Adrenal gland (tissue), 12 donors: ENCODE results near the gene PDYN. TPM values are rescaled to one million over a fixed set of nuclear protein-coding genes. Genes with fewer than 3 reads are reported as not detected.

Experiments
- DNase-seq, 7 donors: peaks; one replicate each; pipeline ENCODE4 v3.0.0-alpha.2; 2019 to 2020
- H3K27ac ChIP-seq, 5 donors: fragments of 200-600 bp; sonication (generic) in 4 of 5; 1 replicate in 3 of 5; 2 replicates in 2 of 5; pipeline versions ENCODE4 v1.5.1 to v1.8.0; 2016 to 2020; ENCODE audit warnings: mild to moderate bottlenecking in 1 of 5
- H3K27me3 ChIP-seq: fragments of 200-600 bp; 2 replicates; pipeline ENCODE4 v1.8.0; 2021
- H3K36me3 ChIP-seq, 2 donors: fragments of 200-600 bp; replicated peaks in 1 of 2; 1 replicate in 1 of 2; 2 replicates in 1 of 2; pipeline versions ENCODE4 v1.5.1 to v1.8.0; 2018 to 2022
- H3K4me1 ChIP-seq, 2 donors: fragments of 200-600 bp; replicated peaks in 1 of 2; 1 replicate in 1 of 2; 2 replicates in 1 of 2; pipeline versions ENCODE4 v1.5.1 to v1.8.0; 2018 to 2021
- H3K4me3 ChIP-seq, 4 donors: fragments of 200-600 bp; sonication (generic) in 3 of 4; one replicate each; pipeline ENCODE4 v1.5.1; 2016 to 2018
- H3K9me3 ChIP-seq, 3 donors: fragments of 200-600 bp; sonication (generic) in 1 of 3; replicated peaks in 1 of 3; 1 replicate in 2 of 3; 2 replicates in 1 of 3; pipeline versions ENCODE4 v1.5.1 to v1.8.0; 2016 to 2021
- POLR2A ChIP-seq, 2 donors: fragments of 450-650 bp; IDR thresholded peaks; one replicate each; pipeline ENCODE4 v1.6.1; 2017; ENCODE audit warnings: antibody characterized with exemption in 2 of 2, mild to moderate bottlenecking in 2 of 2, moderate library complexity in 1 of 2
- WGBS, 4 donors: extraction: QIAGEN DNeasy Blood & Tissue Kit in 2 of 4; methylation state at CpG; one replicate each; pipeline versions ENCODE4 v1.1.5 to v1.1.7; 2013 to 2017; 5-methylcytosine and 5-hydroxymethylcytosine counted together
- intact Hi-C, 2 donors: fragments of 100-400 bp; cut with DNase I; formaldehyde crosslinking; loops; one replicate each; pipeline versions ENCODE4 v1.14.1 to v1.15.0; 2022 to 2023
- polyA plus RNA-seq, 3 donors: library from polyadenylated mRNA; stranded (reverse); fragments of 200-250 nt in 2 of 3; fragments of 350-450 nt in 1 of 3; fragmentation: Illumina TruSeq in 1 of 3; extraction: RNeasy Lipid Tissue Mini Kit (QIAGEN cat#74804) in 1 of 3; gene quantifications; one replicate each; pipeline ENCODE4 v1.2.3, GENCODE V29; 2013 to 2014
- total RNA-seq, 9 donors: library from RNA; depleted of rRNA in 4 of 9; stranded (reverse); fragments of >200 nt in 4 of 9; fragments of 120-200 nt in 1 of 9; fragmentation: NEBNext Ultra II Directional in 1 of 9; extraction: Animal tissue kit (Norgen Biotek cat#: 25700) in 1 of 9; gene quantifications; one replicate each; pipeline versions ENCODE4 v1.1.0 to v1.2.4, GENCODE V29; 2013 to 2023
- TF ChIP-seq, protein P1 (sequence below), 6 experiments: fragments of 450-650 bp in 4 of 6; fragments of 200-600 bp in 2 of 6; sonication (generic) in 1 of 6; IDR thresholded peaks; 1 replicate in 5 of 6; 2 replicates in 1 of 6; pipeline versions ENCODE4 v1.5.1 to v1.8.0; 2016 to 2021; ENCODE audit warnings: antibody characterized with exemption in 6 of 6, mild to moderate bottlenecking in 2 of 6, moderate library complexity in 1 of 6
- donor health status: healthy with polysubstance abuse.
- donor health status: Bipolar disorder and iron deficiency.
- donor health status: DM: yes; HTN: yes; CAD: no.
- donor health status: DM: no; HTN: no; CAD: no.
- donor health status: DM: no; HTN: no; CAD: no.
- donor health status: DM: yes; HTN: yes; CAD: no.

The PDYN gene
- total and polyA plus RNA-seq, 12 donors, result not detected

DNA sequence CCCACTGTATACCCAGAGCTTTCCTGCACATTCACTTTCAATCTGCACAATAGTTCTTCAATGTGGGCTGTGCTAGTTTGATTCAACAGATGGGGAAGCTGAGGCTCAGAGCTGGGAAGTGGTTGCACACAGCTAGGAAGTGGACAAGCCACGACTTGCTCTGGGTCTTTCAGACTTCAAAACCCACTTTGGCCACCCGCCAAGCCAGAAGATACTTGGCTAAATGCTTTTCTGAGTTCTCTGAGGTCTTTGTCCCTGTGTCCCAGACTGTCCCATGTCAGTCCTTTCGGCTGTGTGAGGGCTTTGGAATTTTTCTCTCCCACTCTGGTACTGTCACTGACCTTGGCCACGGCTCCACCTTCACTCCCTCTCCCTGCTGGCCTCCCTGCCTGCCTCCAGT lies 10.6 kb downstream of the PDYN start:
- Histone ChIP-seq H3K4me1 (no peaks in the 10 kb centered on the region), H3K27ac (no peak overlapping the region), H3K27me3 (peaks cover 5% of the 10 kb centered on the region), H3K9me3 (no peaks in the 10 kb centered on the region), H3K4me3 (no peak overlapping the region), H3K36me3 (no peaks in the 10 kb centered on the region)
- WGBS, 4 donors, result 38 to 45% (median 43%) methylated on average over 4 of the region's 4 CpGs
- no peak for TF ChIP-seq POLR2A (IDR thresholded peaks at IDR 0.05)
- TF ChIP-seq, protein P1, sequence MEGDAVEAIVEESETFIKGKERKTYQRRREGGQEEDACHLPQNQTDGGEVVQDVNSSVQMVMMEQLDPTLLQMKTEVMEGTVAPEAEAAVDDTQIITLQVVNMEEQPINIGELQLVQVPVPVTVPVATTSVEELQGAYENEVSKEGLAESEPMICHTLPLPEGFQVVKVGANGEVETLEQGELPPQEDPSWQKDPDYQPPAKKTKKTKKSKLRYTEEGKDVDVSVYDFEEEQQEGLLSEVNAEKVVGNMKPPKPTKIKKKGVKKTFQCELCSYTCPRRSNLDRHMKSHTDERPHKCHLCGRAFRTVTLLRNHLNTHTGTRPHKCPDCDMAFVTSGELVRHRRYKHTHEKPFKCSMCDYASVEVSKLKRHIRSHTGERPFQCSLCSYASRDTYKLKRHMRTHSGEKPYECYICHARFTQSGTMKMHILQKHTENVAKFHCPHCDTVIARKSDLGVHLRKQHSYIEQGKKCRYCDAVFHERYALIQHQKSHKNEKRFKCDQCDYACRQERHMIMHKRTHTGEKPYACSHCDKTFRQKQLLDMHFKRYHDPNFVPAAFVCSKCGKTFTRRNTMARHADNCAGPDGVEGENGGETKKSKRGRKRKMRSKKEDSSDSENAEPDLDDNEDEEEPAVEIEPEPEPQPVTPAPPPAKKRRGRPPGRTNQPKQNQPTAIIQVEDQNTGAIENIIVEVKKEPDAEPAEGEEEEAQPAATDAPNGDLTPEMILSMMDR (IDR thresholded peaks at IDR 0.05), result no peak
- DNase-seq, result peak in 2 of 7 donors; percentile 16 to 54
- intact Hi-C loops, result no loop called here

GRCh38 chr20:1982686-1983085 lies 11.2 kb downstream of the PDYN start:
- H3K27ac ChIP-seq, result no peak overlapping the region
- intact Hi-C loops, result no loop called here
- H3K4me3 ChIP-seq, result no peak overlapping the region
- H3K9me3 ChIP-seq, result no peaks in the 10 kb centered on the region
- no peaks in the 10 kb centered on the region for H3K36me3 ChIP-seq
- 76 to 88% (median 85%) methylated on average over 1 to 5 of the region's 5 CpGs for WGBS, 4 donors
- H3K27me3 ChIP-seq, result peaks cover 5% of the 10 kb centered on the region
- no peaks in the 10 kb centered on the region for H3K4me1 ChIP-seq
- DNase-seq, result no peak
- TF ChIP-seq POLR2A (IDR thresholded peaks at IDR 0.05), result no peak
- TF ChIP-seq, protein P1 (IDR thresholded peaks at IDR 0.05), result no peak

DNA sequence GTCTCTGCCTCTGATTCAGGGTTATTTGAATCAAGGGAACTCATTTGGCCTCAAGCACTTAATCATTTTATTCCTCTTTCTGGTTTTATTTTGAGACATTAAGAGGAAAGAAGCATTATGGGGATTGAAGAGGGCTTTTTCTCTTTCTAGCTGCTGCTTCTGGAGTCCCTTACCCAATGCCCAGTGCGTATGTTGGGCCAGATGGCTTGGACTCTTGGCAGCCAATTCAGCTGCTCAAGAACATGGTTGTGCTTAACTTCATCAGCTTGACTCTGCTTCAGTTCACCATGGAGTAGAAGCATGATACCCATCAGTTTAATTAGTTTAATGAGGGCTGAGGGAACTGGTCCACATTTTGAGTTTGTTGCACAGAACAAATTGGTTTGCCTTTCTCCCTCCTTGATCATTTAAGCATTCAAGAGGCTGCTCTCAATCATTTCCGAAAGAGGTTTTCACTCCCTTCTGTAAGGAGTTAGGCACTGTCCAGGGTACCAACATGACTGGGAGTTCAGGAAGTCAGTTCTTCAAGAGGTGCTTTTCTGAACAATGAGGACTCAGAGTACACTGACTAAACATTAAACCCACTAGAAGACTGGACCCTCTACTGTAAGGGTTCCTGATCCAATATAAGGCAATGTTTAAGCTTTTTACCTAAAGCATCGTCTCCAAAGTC lies 14.6 kb downstream of the PDYN start:
- Histone ChIP-seq H3K27ac (no peak overlapping the region), H3K27me3 (peaks cover 11% of the 10 kb centered on the region), H3K4me3 (no peak overlapping the region), H3K36me3 (no peaks in the 10 kb centered on the region), H3K4me1 (no peaks in the 10 kb centered on the region), H3K9me3 (no peaks in the 10 kb centered on the region)
- no peak for DNase-seq
- WGBS, 4 donors, result 30 to 54% (median 41%) methylated on average over 3 of the region's 3 CpGs
- intact Hi-C loops, result no loop called here
- TF ChIP-seq POLR2A (IDR thresholded peaks at IDR 0.05), result no peak
- TF ChIP-seq, protein P1 (IDR thresholded peaks at IDR 0.05), result no peak

GRCh38 chr20:1975291-1975690 lies 18.6 kb downstream of the PDYN start:
- intact Hi-C loops, result no loop called here

More at GRCh38 chr20:1975291-1975690, 18.6 kb downstream of the PDYN start:
- WGBS, 4 donors, result 88 to 93% (median 91%) methylated on average over 11 of the region's 11 CpGs
- peaks cover 7% of the 10 kb centered on the region for H3K27me3 ChIP-seq
- no peaks in the 10 kb centered on the region for H3K9me3 ChIP-seq
- TF ChIP-seq, protein P1 (IDR thresholded peaks at IDR 0.05), result no peak
- no peak for TF ChIP-seq POLR2A (IDR thresholded peaks at IDR 0.05)
- DNase-seq, result no peak
- no peaks in the 10 kb centered on the region for H3K36me3 ChIP-seq
- H3K4me1 ChIP-seq, result no peaks in the 10 kb centered on the region
- H3K4me3 ChIP-seq, result no peak overlapping the region
- no peak overlapping the region for H3K27ac ChIP-seq
